GM19372 (cell line): ENCODE data around the gene NPY2R.

Experiments used
- ATAC-seq: cut with Tn5 transposase; IDR thresholded peaks from one replicate; pipeline ENCODE4 v1.9.1; 2021; ENCODE audit warnings: mild to moderate bottlenecking, low read depth, moderate library complexity; ENCODE audit not compliant: unreplicated experiment

NPY2R gene, protein sequence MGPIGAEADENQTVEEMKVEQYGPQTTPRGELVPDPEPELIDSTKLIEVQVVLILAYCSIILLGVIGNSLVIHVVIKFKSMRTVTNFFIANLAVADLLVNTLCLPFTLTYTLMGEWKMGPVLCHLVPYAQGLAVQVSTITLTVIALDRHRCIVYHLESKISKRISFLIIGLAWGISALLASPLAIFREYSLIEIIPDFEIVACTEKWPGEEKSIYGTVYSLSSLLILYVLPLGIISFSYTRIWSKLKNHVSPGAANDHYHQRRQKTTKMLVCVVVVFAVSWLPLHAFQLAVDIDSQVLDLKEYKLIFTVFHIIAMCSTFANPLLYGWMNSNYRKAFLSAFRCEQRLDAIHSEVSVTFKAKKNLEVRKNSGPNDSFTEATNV

DNA sequence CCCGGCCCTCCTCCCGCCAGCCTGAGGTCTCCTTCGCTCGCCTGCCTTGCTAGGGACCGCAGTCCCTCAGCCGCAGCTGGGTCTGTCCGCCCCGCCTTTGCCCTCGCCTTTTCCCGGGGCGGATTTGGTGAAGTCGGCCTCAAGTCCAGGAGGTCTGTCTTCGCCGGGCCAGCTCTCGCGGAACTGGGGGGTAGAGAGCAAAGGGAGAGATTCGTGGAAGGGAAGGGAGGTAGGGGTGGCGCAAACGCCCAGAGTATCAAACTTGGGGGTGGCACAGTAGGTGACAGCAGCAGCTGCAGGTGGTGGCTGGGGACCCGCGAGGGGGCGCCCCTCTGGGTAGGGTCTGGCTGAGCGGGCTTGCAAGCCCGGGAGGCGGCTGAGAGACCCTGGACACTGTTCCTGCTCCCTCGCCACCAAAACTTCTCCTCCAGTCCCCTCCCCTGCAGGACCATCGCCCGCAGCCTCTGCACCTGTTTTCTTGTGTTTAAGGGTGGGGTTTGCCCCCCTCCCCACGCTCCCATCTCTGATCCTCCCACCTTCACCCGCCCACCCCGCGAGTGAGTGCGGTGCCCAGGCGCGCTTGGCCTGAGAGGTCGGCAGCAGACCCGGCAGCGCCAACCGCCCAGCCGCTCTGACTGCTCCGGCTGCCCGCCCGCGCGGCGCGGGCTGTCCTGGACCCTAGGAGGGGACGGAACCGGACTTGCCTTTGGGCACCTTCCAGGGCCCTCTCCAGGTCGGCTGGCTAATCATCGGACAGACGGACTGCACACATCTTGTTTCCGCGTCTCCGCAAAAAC lies at the start of gene NPY2R:
TSS of gene NPY2R (plus strand) at position 379 of the 797 bp plus-strand sequence. CDS start 5,304 bp downstream, outside the sequence.
- no peak for ATAC-seq

DNA sequence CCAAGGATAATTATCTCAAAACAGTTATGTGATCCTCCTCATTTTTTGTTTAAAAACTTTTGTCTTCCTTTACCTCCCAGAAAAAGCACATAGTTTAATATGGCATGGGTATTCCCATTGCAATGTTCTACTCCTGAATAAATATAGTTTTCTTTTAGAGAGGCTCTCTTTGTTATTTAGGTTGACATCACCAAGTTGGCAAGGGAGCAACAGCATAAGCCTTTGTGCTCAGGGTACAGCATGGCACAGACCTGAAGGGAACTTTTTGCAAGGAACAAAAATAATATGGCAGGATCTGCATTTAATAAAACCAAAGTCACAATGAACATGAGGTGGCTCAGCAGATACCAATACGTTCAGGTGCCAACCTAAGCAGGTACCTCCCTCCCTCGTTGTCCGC lies 47.1 kb upstream of the NPY2R start:
- ATAC-seq = no peak

GRCh38 chr4:155164718-155165117 lies 43.7 kb upstream of the NPY2R start:
- ATAC-seq = no peak

DNA sequence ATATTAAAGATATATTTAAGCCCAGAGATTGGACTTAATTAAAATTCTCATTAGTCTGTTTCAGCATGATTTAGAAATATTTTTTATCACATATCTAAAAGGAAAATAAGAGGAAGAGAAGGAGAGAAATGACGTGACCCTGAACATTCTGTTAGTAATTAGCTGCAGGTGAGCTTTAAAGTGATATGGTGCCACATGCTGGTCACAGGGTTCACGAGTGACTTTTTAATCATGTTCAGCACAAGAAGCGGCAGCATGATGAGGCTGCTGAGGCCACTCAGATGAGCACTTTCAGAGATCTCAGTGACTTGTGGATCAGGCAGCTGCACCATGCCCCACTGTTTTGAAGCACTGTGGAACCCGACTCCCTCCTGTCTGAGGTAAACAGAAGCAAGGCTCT lies 37.9 kb upstream of the NPY2R start:
- no peak for ATAC-seq

DNA sequence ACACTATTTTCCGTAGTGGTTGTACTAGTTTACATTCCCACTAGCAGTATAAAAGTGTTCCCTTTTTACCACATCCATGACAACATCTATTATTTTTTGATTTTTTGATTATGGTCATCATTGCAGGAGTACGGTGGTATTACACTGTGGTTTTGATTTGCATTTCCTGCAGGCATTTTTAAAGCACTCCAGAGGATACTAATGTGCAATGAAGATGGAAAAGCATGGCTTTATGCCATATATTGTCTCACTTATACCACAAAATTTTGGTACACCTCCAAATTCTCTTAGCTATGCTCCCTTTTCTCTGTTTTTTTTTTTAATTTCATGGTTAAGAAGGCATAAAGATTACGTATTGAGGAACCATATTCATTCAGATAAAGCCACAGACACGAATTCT lies 35.1 kb upstream of the NPY2R start:
- ATAC-seq = no peak

- ATAC-seq = no peak
Observed at GRCh38 chr4:155174668-155175067, 33.8 kb upstream of the NPY2R start.

DNA sequence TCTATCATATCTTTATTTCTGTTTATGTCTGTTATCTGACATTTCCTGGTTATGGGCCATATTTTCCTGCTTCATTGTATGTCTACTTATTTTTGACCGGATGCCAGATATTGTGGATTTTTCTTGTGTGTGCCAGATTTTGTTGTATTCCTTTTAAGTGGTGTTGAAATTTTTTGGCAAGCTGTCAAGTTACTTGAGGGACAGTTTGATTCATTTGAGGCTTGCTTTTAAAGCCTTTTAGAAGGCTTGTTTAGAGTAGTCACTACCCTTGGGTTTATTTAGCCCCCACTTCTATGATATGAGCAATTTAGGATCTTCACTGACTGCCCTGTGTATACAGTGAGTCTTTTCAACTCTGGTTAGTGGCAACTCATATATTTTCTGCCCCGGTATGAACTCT lies 29.2 kb upstream of the NPY2R start:
- ATAC-seq = no peak

- no peak for ATAC-seq
Observed at GRCh38 chr4:155186972-155187371, 21.5 kb upstream of the NPY2R start.

GRCh38 chr4:155187989-155188388 lies 20.4 kb upstream of the NPY2R start:
- ATAC-seq = no peak

DNA sequence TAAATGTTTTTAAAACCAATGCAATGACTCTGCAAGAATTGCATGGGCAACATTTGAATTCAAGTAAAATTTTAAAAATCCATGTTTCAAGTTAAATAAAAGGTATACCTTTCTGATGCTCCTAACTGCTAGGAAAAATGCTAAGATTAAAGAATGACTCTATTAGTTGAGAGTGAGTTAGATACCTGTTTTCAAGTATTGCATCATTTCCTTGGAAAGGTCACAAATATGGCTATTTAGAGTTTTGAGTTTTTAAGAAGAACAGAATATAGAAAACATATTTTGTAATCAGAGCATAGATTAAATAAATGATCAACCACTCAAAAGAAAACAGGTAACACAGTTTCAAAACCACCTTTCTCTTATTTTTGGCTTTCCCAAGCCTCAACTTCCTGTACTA lies 18.3 kb upstream of the NPY2R start:
- no peak for ATAC-seq

GRCh38 chr4:155197757-155198156 lies 10.7 kb upstream of the NPY2R start:
- ATAC-seq = no peak

DNA sequence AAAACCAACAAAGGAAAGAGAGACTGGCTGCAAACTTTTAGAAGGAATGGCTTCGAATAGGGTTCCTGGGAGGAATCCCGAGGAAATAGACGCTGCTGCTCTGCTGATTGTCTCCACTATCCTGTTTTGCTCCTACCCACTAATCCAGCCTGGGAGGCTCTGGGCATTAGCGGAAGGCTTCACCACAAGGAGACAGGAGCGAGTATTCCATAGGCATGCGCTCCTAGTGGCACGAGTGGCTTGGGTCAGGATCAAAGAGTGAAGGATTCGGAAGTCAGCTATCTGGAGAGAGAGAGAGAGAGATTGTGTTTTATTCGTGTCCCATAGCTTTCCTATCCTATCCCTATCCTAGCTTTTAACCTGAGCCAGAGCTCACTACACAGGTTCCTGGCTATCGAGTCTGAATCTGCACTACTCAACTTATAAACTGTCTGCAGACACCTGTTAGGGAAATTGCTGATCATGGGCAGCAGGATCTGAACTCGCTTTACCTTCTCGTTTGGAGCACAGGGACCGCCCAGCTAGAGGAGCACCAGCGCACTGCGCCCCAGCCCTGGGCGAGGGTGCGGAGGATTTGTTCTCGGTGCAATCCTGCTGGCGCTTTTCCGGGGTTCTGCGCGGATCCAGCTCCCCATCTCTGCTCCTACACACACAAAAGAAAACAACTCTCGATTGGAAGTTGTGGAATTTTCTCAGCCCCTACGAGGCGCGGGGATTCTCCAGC lies 740 bp upstream of the NPY2R start:
- ATAC-seq = no peak

DNA sequence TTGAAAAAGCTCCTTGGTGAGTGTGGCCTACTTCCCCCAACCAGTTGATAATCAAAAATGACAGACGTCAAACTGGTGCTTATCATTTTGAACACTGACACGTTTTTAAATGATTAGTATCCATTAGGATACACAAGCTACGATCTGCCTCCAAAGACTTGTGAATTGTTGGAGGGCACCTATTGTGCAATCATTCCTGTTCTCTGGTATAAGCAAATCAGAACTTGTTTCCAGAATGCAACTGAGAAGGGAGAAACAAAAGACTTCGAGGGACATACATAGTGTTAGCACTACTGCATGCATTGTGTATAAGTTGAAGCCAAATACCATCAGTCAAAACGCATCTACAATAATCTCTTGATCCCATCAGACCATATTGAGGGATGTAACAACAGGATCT lies 11.6 kb downstream of the NPY2R start:
- no peak for ATAC-seq

DNA sequence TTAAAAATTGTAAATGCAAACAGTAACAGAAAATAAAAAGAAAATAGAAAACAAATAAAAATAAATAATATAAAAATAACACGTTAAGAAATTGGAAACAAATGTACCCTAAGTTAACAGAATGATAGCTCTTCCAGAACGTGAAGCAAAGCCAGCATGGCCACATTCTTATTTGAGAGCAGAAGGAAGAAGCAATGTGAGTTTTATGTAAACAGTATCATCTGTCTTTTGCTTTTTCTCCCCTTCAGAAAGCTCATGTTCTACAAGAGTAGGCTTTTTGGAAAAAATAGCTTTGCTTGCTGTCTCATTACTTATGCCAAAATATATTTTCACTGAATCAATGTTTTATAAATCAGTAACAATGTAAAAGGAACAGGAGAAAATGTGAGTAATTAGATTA lies 18.7 kb downstream of the NPY2R start:
- ATAC-seq = no peak

GRCh38 chr4:155228713-155229112 lies 20.3 kb downstream of the NPY2R start:
- ATAC-seq = no peak

GRCh38 chr4:155232432-155232831 lies 24.0 kb downstream of the NPY2R start:
- ATAC-seq = no peak

GRCh38 chr4:155234206-155234605 lies 25.8 kb downstream of the NPY2R start:
- no peak for ATAC-seq

- ATAC-seq = no peak
Observed at GRCh38 chr4:155237567-155237966, 29.1 kb downstream of the NPY2R start.

DNA sequence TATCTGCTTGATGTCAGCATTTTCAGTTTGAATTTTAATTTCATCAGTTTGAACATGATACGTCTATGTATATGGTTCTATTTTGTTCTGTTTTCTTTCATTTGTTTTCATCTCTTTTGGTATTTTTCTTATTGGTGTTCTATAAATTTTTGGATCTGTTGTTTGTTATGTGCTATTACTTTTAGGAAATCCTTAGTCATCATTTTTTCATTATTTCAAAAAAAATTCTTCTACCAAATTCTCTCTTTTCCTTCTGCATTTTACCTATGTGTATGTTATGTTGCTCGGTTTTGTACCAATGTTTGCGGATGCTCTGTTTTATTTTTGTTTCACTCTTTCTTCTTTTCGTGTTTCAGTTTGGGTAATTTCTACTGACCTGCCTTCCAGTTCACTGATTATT lies 32.8 kb downstream of the NPY2R start:
- ATAC-seq = no peak

DNA sequence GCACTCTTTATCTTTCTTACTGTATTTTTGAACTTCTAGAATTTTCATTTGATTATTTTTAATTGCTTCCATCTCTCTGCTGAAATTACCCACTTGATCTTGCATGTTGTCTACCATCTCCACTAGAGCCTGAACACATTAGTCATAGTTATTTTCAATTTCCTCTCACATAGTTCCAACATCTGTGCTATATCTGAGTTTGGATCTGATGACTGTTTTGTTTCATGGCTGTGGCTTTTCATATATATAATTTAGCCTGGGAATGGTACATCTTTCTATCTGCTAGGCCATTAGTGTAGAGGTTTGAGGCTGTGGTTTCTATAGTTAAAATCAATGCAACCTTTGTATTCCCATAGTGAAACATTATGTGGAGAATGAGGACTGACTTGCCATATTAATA lies 33.2 kb downstream of the NPY2R start:
- no peak for ATAC-seq

DNA sequence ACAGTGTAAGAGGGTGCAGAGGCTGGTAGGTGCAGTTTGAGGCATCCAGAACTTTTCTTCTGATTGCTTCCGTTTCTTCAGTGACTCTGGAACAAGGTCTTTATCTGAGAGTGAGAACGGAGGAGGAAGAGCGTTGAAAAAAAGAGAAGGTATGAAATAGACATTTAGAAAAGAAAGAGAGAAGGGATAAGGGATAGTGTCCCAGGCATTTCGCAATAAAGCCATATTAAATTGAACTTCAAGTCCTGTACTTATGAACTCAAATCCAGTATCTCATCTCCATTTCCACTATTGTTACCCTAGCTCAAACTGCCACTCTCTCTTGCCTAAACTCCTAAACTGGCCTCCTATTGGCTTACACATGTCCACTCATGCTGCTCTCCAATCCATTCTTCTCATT lies 36.7 kb downstream of the NPY2R start:
- no peak for ATAC-seq
